ENCODE data around the gene NPAS3. TPM values are rescaled to one million over a fixed set of nuclear protein-coding genes. Genes with fewer than 3 reads are reported as not detected.

The NPAS3 gene
- total and polyA plus RNA-seq, 2 of the 8 experiments (the other 6 are each of a cell fraction or from before 2014, with no cell fraction given) = 0.11 to 0.60 TPM

GRCh38 chr14:33652566-33653307, 714.1 kb downstream of the NPAS3 start:
- Histone ChIP-seq H3K4me1 (replicated peaks in 1 of 4; ENCODE audit: control insufficient read depth in 3 of 4, insufficient read depth in 4 of 4, low read length in 3 of 4) (no peaks in the 10 kb centered on the region), H3K4me3 (ENCODE audit: extremely low read depth in 1 of 4, insufficient read depth in 2 of 4, low read depth in 3 of 4, low read length in 4 of 4) (no peak overlapping the region), H2BK20ac (ENCODE audit: low read length) (no peak overlapping the region), H3K23me2 (ENCODE audit: low read depth, low read length) (no peaks in the 10 kb centered on the region), H3K27me3 (replicated peaks in 1 of 4; ENCODE audit: control insufficient read depth in 3 of 4, extremely low read depth in 1 of 4, insufficient read depth in 3 of 4, low read length in 3 of 4) (no peaks in the 10 kb centered on the region), H3K4me2 (ENCODE audit: insufficient read depth in 1 of 2, low read depth in 2 of 2, low read length in 2 of 2) (no peak overlapping the region), H3K79me2 (ENCODE audit: control insufficient read depth in 1 of 2, insufficient read depth in 2 of 2, low read length in 2 of 2) (no peaks in the 10 kb centered on the region), H3K79me1 (ENCODE audit: low read depth, low read length) (no peaks in the 10 kb centered on the region), H3K9me3 (ENCODE audit: insufficient read depth in 2 of 2, low read depth in 1 of 2, low read length in 1 of 2) (no peaks in the 10 kb centered on the region), H4K8ac (ENCODE audit: extremely low read depth, insufficient read depth, low read length) (no peak overlapping the region), H2BK12ac (ENCODE audit: low read depth, low read length) (no peak overlapping the region), H2BK120ac (replicated peaks; ENCODE audit: low read depth, low read length) (no peak overlapping the region), H3K18ac (ENCODE audit: extremely low read depth, low read length) (no peak overlapping the region), H2BK5ac (ENCODE audit: low read depth, low read length) (no peak overlapping the region), H2AFZ (ENCODE audit: low read length) (no peak overlapping the region), H3K14ac (ENCODE audit: insufficient read length) (no peak overlapping the region), H4K5ac (ENCODE audit: insufficient read length, low read depth, low read length) (no peak overlapping the region), H4K91ac (replicated peaks; ENCODE audit: insufficient read length, low read length) (no peak overlapping the region), H3K36me3 (ENCODE audit: control insufficient read depth in 2 of 4, insufficient read depth in 4 of 4, low read length in 3 of 4) (no peaks in the 10 kb centered on the region), H2AK5ac (ENCODE audit: low read depth, low read length) (no peak overlapping the region), H2BK15ac (ENCODE audit: low read length) (no peak overlapping the region), H4K20me1 (replicated peaks in 1 of 2; ENCODE audit: control insufficient read depth in 1 of 2, insufficient read depth in 2 of 2, low read length in 2 of 2) (no peaks in the 10 kb centered on the region), H3K27ac (ENCODE audit: low read depth, low read length) (no peak overlapping the region), H3K4ac (replicated peaks; ENCODE audit: insufficient read length, low read depth, low read length) (no peak overlapping the region), H3K9ac (replicated peaks in 1 of 4; ENCODE audit: extremely low read depth in 1 of 4, low read depth in 3 of 4, low read length in 3 of 4) (no peak overlapping the region), H3K56ac (replicated peaks; ENCODE audit: insufficient read length, low read depth, low read length) (no peak overlapping the region), H3K23ac (ENCODE audit: insufficient read length) (no peak overlapping the region)
- WGBS, 2 experiments (ENCODE audit: extremely low coverage in 1 of 2, insufficient coverage in 1 of 2, insufficient read length in 1 of 2, insufficient replicate concordance in 2 of 2, low coverage in 1 of 2, low lambda C conversion rate in 2 of 2, missing lambda C conversion rate in 1 of 2) = 89% methylated on average over 11 of the region's 11 CpGs; no CpG with 5 or more reads in 1 of the 2 experiments
- no peak for TF ChIP-seq FOSL1 (IDR thresholded peaks at IDR 0.05; ENCODE audit: insufficient read depth, low read depth, low read length)
- TF ChIP-seq BACH1 (IDR thresholded peaks at IDR 0.05; ENCODE audit: low read length) = no peak
- TF ChIP-seq SP1 (IDR thresholded peaks at IDR 0.05; ENCODE audit: low read depth, low read length) = no peak
- TF ChIP-seq JUN (IDR thresholded peaks at IDR 0.05; ENCODE audit: low read depth, low read length) = no peak
- no peak for TF ChIP-seq GTF2F1 (IDR thresholded peaks at IDR 0.05; ENCODE audit: borderline replicate concordance, low read depth, low read length)
- no peak for TF ChIP-seq KDM1A (IDR thresholded peaks at IDR 0.05; ENCODE audit: borderline replicate concordance, low read length)
- TF ChIP-seq PHF8 (conservative IDR thresholded peaks at IDR 0.05; ENCODE audit: low read depth, low read length) = no peak
- no peak for TF ChIP-seq SIRT6 (IDR thresholded peaks at IDR 0.05; ENCODE audit: low read length)
- TF ChIP-seq TCF12 (IDR thresholded peaks at IDR 0.05; ENCODE audit: low read depth, low read length) = no peak
- TF ChIP-seq JUND (IDR thresholded peaks at IDR 0.05; ENCODE audit: low read length) = no peak
- TF ChIP-seq RNF2 (IDR thresholded peaks at IDR 0.05; ENCODE audit: borderline replicate concordance, low read depth, low read length, missing control alignments, poor library complexity, severe bottlenecking) = no peak
- no peak for TF ChIP-seq SAP30 (IDR thresholded peaks at IDR 0.05; ENCODE audit: insufficient read depth, insufficient replicate concordance, low read length)
- TF ChIP-seq TEAD4 (IDR thresholded peaks at IDR 0.05; ENCODE audit: low read depth, low read length) = no peak
- no peak for DNase-seq (ENCODE audit: low read depth in 1 of 2, low spot score in 2 of 2)
- ChIA-PET CTCF (ENCODE audit: partially characterized antibody) (interaction anchor here (0.9 to 1.9 kb wide), 4 partner anchors 10 to 140 kb away, joined by 3 to 8 read pairs (median 4); no protein-coding TSS in a partner anchor), POLR2A (ENCODE audit: partially characterized antibody) (no interaction called here)
- FAIRE-seq = no peak

All from H1 (cell line).